Natural killer cell treated with Interleukin-12 subunit alpha and Interleukin-12 subunit beta and Interleukin-15 and Interleukin-18, amount 100 ng/mL, for 72 hours (primary cell): Measurements from ENCODE around the gene KCNH6. TPM values are rescaled to one million over a fixed set of nuclear protein-coding genes. Genes with fewer than 3 reads are reported as not detected.

Experiments
- ATAC-seq, 2 donors: fragments of 150-1000 bp; cut with Tn5 transposase in 1 of 2; sonication (Bioruptor Pico), chemical (Tn5 transposase) in 1 of 2; 2 replicates each; pipeline ENCODE4 v1.10.0; 2021
- DNase-seq: peaks from one replicate; pipeline ENCODE4 v3.0.0; 2022; ENCODE audit warnings: low spot score
- H3K27ac Mint-ChIP-seq, 2 donors: 1 replicate in 1 of 2; 2 replicates in 1 of 2; pipeline ENCODE4 v1.8.0; 2022; ENCODE audit warnings: mixed read lengths in 2 of 2, mild to moderate bottlenecking in 1 of 2, moderate library complexity in 1 of 2
- H3K27me3 Mint-ChIP-seq, 2 donors: 1 replicate in 1 of 2; 2 replicates in 1 of 2; pipeline ENCODE4 v1.8.0; 2022; ENCODE audit warnings: mixed read lengths in 2 of 2
- H3K36me3 Mint-ChIP-seq: one replicate; pipeline ENCODE4 v1.8.0; 2022; ENCODE audit warnings: mixed read lengths
- H3K4me1 Mint-ChIP-seq, 2 donors: 1 replicate in 1 of 2; 2 replicates in 1 of 2; pipeline ENCODE4 v1.8.0; 2022; ENCODE audit warnings: low read depth in 2 of 2, mixed read lengths in 2 of 2, mild to moderate bottlenecking in 1 of 2
- H3K4me3 Mint-ChIP-seq: one replicate; pipeline ENCODE4 v1.8.0; 2022; ENCODE audit warnings: mixed read lengths
- H3K9me3 Mint-ChIP-seq: 2 replicates; pipeline ENCODE4 v1.8.0; 2022; ENCODE audit warnings: mixed read lengths
- total RNA-seq, 2 donors: library from RNA; stranded (reverse); gene quantifications; one replicate each; pipeline ENCODE4 v1.2.3, GENCODE V29; 2022

The KCNH6 gene
- total RNA-seq, 2 donors from 2014 or later: not detected

GRCh38 chr17:63492940-63493339 is 30.2 kb upstream of the KCNH6 start:
- Mint-ChIP-seq H3K27ac (no peak overlapping the region), H3K27me3 (no peaks in the 10 kb centered on the region), H3K9me3 (no peaks in the 10 kb centered on the region), H3K4me3 (no peak overlapping the region), H3K36me3 (no peaks in the 10 kb centered on the region), H3K4me1 (no peaks in the 10 kb centered on the region)
- ATAC-seq (no peak), DNase-seq (no peak)

- ATAC-seq (no peak), DNase-seq (no peak)
- Mint-ChIP-seq H3K27ac (no peak overlapping the region), H3K9me3 (no peaks in the 10 kb centered on the region), H3K4me3 (no peak overlapping the region), H3K4me1 (no peaks in the 10 kb centered on the region), H3K27me3 (no peaks in the 10 kb centered on the region), H3K36me3 (no peaks in the 10 kb centered on the region)
Observed at GRCh38 chr17:63493411-63493810, 29.7 kb upstream of the KCNH6 start.

GRCh38 chr17:63494300-63494928 is 28.7 kb upstream of the KCNH6 start:
- Mint-ChIP-seq H3K36me3 (no peaks in the 10 kb centered on the region), H3K9me3 (no peaks in the 10 kb centered on the region), H3K27ac (no peak overlapping the region), H3K27me3 (no peaks in the 10 kb centered on the region), H3K4me1 (no peaks in the 10 kb centered on the region), H3K4me3 (no peak overlapping the region)
- ATAC-seq (no peak), DNase-seq (no peak)

- Mint-ChIP-seq H3K36me3 (no peaks in the 10 kb centered on the region), H3K27me3 (peaks cover 3% of the 10 kb centered on the region in 2 donors), H3K27ac (no peak overlapping the region), H3K4me1 (no peaks in the 10 kb centered on the region), H3K9me3 (no peaks in the 10 kb centered on the region), H3K4me3 (no peak overlapping the region)
- no peak for ATAC-seq
- no peak for DNase-seq
Observed at GRCh38 chr17:63495491-63495890, 27.7 kb upstream of the KCNH6 start.

- peak; percentile 7 to 16 for ATAC-seq
- no peak overlapping the region for H3K27ac Mint-ChIP-seq
- no peaks in the 10 kb centered on the region for H3K36me3 Mint-ChIP-seq
- H3K4me1 Mint-ChIP-seq: peaks cover 0 to 2% of the 10 kb centered on the region in 2 donors
- DNase-seq: no peak
- peaks cover 9 to 10% of the 10 kb centered on the region in 2 donors for H3K27me3 Mint-ChIP-seq
- H3K4me3 Mint-ChIP-seq: no peak overlapping the region
- H3K9me3 Mint-ChIP-seq: no peaks in the 10 kb centered on the region
Observed at GRCh38 chr17:63496177-63496576, 27.0 kb upstream of the KCNH6 start.

GRCh38 chr17:63496663-63497400 is 26.3 kb upstream of the KCNH6 start:
- peaks cover 0 to 2% of the 10 kb centered on the region in 2 donors for H3K4me1 Mint-ChIP-seq
- no peaks in the 10 kb centered on the region for H3K9me3 Mint-ChIP-seq
- peak in 1 of 2 donors; percentile 9 for ATAC-seq

GRCh38 chr17:63497708-63498483 is 25.3 kb upstream of the KCNH6 start:
- no peak overlapping the region for H3K4me3 Mint-ChIP-seq
- H3K27ac Mint-ChIP-seq: no peak overlapping the region
- no peaks in the 10 kb centered on the region for H3K9me3 Mint-ChIP-seq
- DNase-seq (no peak), ATAC-seq (peak in 1 of 2 donors; percentile 26)
- no peaks in the 10 kb centered on the region for H3K36me3 Mint-ChIP-seq
- H3K4me1 Mint-ChIP-seq: peaks cover 0 to 2% of the 10 kb centered on the region in 2 donors
- H3K27me3 Mint-ChIP-seq: peaks cover 15 to 22% of the 10 kb centered on the region in 2 donors

More at GRCh38 chr17:63496663-63497400, 26.3 kb upstream of the KCNH6 start:
- DNase-seq: no peak
- H3K27ac Mint-ChIP-seq: no peak overlapping the region
- H3K36me3 Mint-ChIP-seq: no peaks in the 10 kb centered on the region
- H3K4me3 Mint-ChIP-seq: no peak overlapping the region
- peaks cover 15 to 17% of the 10 kb centered on the region in 2 donors for H3K27me3 Mint-ChIP-seq

- DNase-seq: no peak
- ATAC-seq: no peak
- Mint-ChIP-seq H3K9me3 (no peaks in the 10 kb centered on the region), H3K4me1 (peaks cover 0 to 2% of the 10 kb centered on the region in 2 donors), H3K36me3 (no peaks in the 10 kb centered on the region), H3K27ac (no peak overlapping the region), H3K4me3 (no peak overlapping the region), H3K27me3 (peaks cover 18 to 30% of the 10 kb centered on the region in 2 donors)
Observed at GRCh38 chr17:63498626-63499195, 24.4 kb upstream of the KCNH6 start.

- ATAC-seq (no peak), DNase-seq (no peak)
- peaks cover 5% of the 10 kb centered on the region for H3K36me3 Mint-ChIP-seq
- H3K9me3 Mint-ChIP-seq: no peaks in the 10 kb centered on the region
- no peak overlapping the region for H3K27ac Mint-ChIP-seq
- H3K27me3 Mint-ChIP-seq: peaks cover 34 to 50% of the 10 kb centered on the region in 2 donors
- peaks cover 0 to 2% of the 10 kb centered on the region in 2 donors for H3K4me1 Mint-ChIP-seq
- H3K4me3 Mint-ChIP-seq: no peak overlapping the region
Observed at GRCh38 chr17:63500543-63501390, 22.4 kb upstream of the KCNH6 start.

- Mint-ChIP-seq H3K27me3 (peaks cover 34 to 53% of the 10 kb centered on the region in 2 donors), H3K27ac (no peak overlapping the region), H3K9me3 (no peaks in the 10 kb centered on the region), H3K36me3 (peaks cover 5% of the 10 kb centered on the region), H3K4me3 (no peak overlapping the region), H3K4me1 (peaks cover 0 to 2% of the 10 kb centered on the region in 2 donors)
- DNase-seq (no peak), ATAC-seq (no peak)
Observed at GRCh38 chr17:63503341-63503705, 19.8 kb upstream of the KCNH6 start.

GRCh38 chr17:63504261-63504660 is 18.9 kb upstream of the KCNH6 start:
- DNase-seq: no peak
- peaks cover 0 to 2% of the 10 kb centered on the region in 2 donors for H3K4me1 Mint-ChIP-seq
- no peaks in the 10 kb centered on the region for H3K9me3 Mint-ChIP-seq
- peaks cover 37 to 57% of the 10 kb centered on the region in 2 donors for H3K27me3 Mint-ChIP-seq
- no peak overlapping the region for H3K4me3 Mint-ChIP-seq
- H3K27ac Mint-ChIP-seq: no peak overlapping the region
- peaks cover 5% of the 10 kb centered on the region for H3K36me3 Mint-ChIP-seq
- no peak for ATAC-seq

- DNase-seq (no peak), ATAC-seq (no peak)
- Mint-ChIP-seq H3K36me3 (peaks cover 5% of the 10 kb centered on the region), H3K27ac (no peak overlapping the region), H3K9me3 (no peaks in the 10 kb centered on the region), H3K4me3 (no peak overlapping the region), H3K27me3 (peaks cover 35 to 56% of the 10 kb centered on the region in 2 donors), H3K4me1 (peaks cover 0 to 2% of the 10 kb centered on the region in 2 donors)
Observed at GRCh38 chr17:63505341-63505740, 17.8 kb upstream of the KCNH6 start.

- Mint-ChIP-seq H3K27ac (no peak overlapping the region), H3K27me3 (peaks cover 24 to 43% of the 10 kb centered on the region in 2 donors), H3K4me3 (no peak overlapping the region), H3K36me3 (peaks cover 5% of the 10 kb centered on the region), H3K4me1 (no peaks in the 10 kb centered on the region), H3K9me3 (no peaks in the 10 kb centered on the region)
- ATAC-seq: no peak
- DNase-seq: no peak
Observed at GRCh38 chr17:63506627-63507026, 16.5 kb upstream of the KCNH6 start.
